NCI-H460 (cell line): Measurements from ENCODE around the gene KCNT2. TPM values are rescaled to one million over a fixed set of nuclear protein-coding genes. Genes with fewer than 3 reads are reported as not detected.

Experiments used
- DNase-seq: peaks from one replicate; pipeline ENCODE4 v3.0.0-alpha.2; 2016; ENCODE audit warnings: low read depth; ENCODE audit errors: extremely low read depth
- total RNA-seq: library from RNA; depleted of rRNA; stranded (reverse); fragments of >200 nt; shearing (Covaris generic); gene quantifications from 2 replicates; pipeline ENCODE4 v1.2.3, GENCODE V29; 2014

The KCNT2 gene
- total RNA-seq, 1 experiment from 2014 or later, result 4.1 TPM

- DNase-seq, result no peak
Observed at GRCh38 chr1:196459383-196459782, 148.9 kb downstream of the KCNT2 start.

GRCh38 chr1:196454792-196455191, 153.4 kb downstream of the KCNT2 start:
- no peak for DNase-seq

GRCh38 chr1:196451103-196451502, 157.1 kb downstream of the KCNT2 start:
- DNase-seq, result no peak

- DNase-seq, result no peak
Observed at GRCh38 chr1:196450143-196451095, 157.8 kb downstream of the KCNT2 start.

GRCh38 chr1:196449460-196449859, 158.8 kb downstream of the KCNT2 start:
- no peak for DNase-seq

GRCh38 chr1:196445775-196446174, 162.5 kb downstream of the KCNT2 start:
- DNase-seq, result no peak

GRCh38 chr1:196444634-196445033, 163.6 kb downstream of the KCNT2 start:
- no peak for DNase-seq

GRCh38 chr1:196442366-196442765, 165.9 kb downstream of the KCNT2 start:
- DNase-seq, result no peak

- DNase-seq, result no peak
Observed at GRCh38 chr1:196440711-196441110, 167.5 kb downstream of the KCNT2 start.

GRCh38 chr1:196438329-196438728, 169.9 kb downstream of the KCNT2 start:
- DNase-seq, result no peak

- DNase-seq, result no peak
Observed at GRCh38 chr1:196437671-196438070, 170.6 kb downstream of the KCNT2 start.

GRCh38 chr1:196433000-196433399, 175.2 kb downstream of the KCNT2 start:
- DNase-seq, result no peak

GRCh38 chr1:196427976-196428734, 180.1 kb downstream of the KCNT2 start:
- no peak for DNase-seq

GRCh38 chr1:196425513-196425912, 182.7 kb downstream of the KCNT2 start:
- DNase-seq, result no peak

- DNase-seq, result no peak
Observed at GRCh38 chr1:196423612-196424011, 184.6 kb downstream of the KCNT2 start.

- no peak for DNase-seq
Observed at GRCh38 chr1:196418772-196419171, 189.5 kb downstream of the KCNT2 start.

GRCh38 chr1:196415978-196416377, 192.3 kb downstream of the KCNT2 start:
- DNase-seq, result no peak

GRCh38 chr1:196412326-196412725, 195.9 kb downstream of the KCNT2 start:
- peak; percentile 16 for DNase-seq

- DNase-seq, result no peak
Observed at GRCh38 chr1:196410768-196411167, 197.5 kb downstream of the KCNT2 start.

GRCh38 chr1:196409586-196409985, 198.7 kb downstream of the KCNT2 start:
- DNase-seq, result no peak

- peak; percentile 74 for DNase-seq
Observed at GRCh38 chr1:196407358-196408051, 200.7 kb downstream of the KCNT2 start.
